Putamen (tissue), 1 donor: ENCODE data around the gene DIPK1B.
"Not testable (repeated sequence)": the region's sequence is repeated elsewhere in the genome, so short reads cannot be mapped to it uniquely, and the experiment has no call there.

Experiments used
- DNase-seq: peaks from one replicate; pipeline ENCODE4 v3.0.0-alpha.2; 2016; ENCODE audit warnings: low spot score

The DIPK1B gene

DNA sequence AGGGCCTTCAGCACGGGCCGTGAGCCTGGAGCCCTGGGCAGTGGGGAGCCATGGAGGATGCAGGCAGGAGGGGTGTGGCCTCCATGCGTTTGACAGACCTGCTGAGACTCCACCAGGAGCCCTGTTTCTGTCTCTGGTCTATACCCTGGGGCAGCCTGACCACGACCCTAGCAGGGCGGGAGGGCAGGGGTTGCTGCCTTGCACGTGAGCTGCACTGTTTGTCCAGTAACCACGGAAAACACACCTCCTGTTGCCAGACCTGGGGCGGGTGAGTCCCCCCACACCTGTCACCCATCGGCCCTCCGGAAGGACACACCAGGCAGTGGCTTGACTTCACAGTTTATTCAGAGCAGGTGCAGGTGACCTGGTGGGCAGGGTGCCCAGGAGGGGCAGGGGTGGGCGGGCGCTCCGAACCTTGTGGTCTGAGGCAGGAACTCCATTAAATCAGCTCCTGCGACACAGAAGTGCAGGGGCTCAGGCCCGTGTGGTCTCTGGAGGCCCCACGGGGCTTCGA, 41.7 kb downstream of the DIPK1B start:
- DNase-seq: no peak

DNA sequence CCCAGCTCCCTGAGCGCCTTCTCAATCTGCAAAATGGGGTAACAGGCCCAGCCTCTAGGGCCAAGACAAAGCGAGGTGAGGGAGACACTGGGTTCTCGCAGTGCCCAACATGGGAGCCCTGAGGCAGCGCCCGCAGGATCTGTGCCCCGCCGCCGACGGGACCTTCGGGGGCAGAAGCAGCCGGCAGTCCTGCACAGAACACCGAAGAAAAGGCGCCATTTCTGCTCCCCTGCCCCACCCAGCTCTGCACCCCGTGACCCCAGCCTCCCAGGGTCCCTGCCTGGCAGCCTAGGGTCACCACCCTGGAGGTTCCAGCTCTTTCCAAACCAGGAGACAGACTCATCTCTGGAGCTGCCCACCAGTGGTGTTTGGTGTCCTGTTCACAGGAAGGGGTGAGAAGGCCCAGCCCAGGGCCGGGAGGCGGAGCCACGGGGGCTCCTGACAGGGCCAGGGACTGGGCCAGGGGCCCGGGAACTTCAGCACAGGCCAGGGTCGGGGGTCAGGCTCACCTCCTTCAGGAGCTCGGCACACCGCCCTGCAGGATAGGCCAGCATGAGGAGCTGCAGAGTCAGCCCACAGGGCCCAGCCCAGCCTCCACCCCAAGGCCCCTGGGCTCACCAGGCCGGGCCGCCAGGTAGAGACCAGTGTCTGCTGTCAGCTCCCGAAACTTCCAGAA, 42.4 kb downstream of the DIPK1B start:
- no peak for DNase-seq

DNA sequence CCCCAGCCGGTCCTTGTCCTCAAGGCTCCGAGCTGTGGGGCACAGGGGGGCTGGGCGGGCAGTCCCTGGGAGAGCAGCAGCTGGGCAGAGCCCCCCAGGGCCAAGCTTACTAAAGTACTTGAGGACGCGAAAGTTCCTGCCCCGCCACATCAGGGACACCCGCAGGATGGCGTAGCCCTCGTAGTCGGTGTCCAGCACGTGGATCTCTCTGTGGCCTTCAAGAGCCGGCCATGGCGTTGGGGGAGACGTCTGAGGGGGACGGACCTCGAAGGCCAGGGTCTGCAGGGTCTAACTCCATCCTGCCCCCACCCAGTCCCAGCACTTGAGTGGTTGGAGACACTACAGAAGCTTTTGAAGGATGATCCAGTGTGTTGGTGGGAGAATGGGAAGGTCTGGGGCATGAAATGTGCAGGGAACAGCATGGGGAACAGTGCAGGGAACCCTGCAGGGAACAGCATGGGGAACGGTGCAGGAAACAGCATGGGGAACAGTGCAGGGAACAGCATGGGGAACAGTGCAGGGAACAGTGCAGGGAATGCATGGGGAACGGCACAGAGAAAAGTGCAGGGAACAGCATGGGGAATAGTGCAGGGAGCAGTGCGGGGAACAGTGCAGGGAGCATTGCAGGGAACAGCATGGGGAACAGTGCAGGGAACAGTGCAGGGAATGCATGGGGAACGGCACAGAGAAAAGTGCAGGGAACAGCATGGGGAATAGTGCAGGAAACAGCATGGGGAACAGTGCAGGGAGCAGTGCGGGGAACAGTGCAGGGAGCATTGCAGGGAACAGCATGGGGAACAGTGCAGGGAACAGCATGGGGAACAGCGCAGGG, 43.1 kb downstream of the DIPK1B start:
- DNase-seq: not testable (repeated sequence)

DNA sequence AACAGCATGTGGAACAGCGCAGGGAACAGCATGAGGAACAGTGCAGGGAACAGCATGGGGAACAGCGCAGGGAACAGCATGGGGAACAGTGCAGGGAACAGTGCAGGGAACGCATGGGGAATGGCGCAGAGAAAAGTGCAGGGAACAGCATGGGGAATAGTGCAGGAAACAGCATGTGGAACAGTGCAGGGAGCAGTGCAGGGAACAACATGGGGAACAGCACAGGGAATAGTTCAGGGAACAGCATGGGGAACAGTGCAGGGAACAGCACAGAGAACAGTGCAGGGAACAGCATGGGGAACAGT, 43.7 kb downstream of the DIPK1B start:
- no peak for DNase-seq

DNA sequence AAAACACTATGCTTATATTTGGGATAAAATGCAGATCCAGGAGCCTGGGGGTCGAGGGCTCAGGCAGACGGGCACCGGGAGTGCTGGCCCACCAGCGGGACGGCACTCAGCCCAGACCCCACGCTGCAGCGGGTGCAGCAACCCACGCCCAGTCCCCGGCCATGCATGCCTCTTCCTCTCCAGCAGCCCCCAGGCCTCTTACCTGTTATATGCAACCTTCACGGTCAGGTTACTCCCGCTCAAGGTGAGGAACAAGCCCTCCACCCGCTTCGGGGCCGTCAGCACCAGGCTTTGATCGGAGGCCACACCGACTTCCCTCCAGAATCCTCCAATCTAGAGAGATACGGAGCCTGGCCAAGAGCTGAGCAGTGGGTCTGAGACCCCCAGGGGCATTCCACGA, 44.5 kb downstream of the DIPK1B start:
- no peak for DNase-seq

DNA sequence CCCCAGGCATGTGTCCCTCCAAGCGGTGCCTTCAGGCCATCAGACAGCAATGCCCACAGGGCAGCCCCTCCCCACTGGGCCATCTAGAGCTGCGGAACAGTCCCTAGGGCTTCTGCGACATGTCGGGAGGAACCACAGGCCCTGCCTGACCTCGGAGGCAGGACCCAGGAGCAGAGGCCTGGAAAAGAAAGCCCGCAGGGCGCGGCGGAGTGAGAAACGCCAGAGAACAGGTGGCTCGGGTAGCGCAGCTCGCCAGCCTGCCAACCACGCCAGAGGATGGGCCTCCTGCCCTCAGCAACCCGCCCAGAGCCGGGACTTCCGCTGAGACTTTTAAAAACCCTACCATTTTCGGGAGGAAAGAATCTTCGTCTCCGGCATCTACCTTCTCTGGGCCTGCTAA, 45.0 kb downstream of the DIPK1B start:
- no peak for DNase-seq

DNA sequence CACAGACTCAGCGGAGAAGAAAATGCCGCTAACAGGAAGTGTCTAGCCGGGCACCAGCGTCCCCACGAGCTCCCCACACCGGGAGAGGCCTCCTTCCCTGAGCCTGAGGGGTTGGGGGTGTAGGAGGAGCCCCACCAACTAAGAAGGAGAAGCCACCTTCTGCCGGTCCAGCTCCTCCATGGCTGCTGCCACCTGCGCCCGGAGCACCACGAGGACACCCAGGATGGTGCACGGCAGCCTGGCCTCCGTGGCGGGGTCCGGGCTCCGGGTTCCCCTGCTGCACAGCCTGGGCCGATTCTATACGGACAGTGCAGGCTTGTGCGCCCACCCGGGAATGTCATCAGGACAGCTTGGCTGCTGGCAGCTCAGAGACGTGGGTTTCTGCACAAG, 45.4 kb downstream of the DIPK1B start:
- DNase-seq: no peak

DNA sequence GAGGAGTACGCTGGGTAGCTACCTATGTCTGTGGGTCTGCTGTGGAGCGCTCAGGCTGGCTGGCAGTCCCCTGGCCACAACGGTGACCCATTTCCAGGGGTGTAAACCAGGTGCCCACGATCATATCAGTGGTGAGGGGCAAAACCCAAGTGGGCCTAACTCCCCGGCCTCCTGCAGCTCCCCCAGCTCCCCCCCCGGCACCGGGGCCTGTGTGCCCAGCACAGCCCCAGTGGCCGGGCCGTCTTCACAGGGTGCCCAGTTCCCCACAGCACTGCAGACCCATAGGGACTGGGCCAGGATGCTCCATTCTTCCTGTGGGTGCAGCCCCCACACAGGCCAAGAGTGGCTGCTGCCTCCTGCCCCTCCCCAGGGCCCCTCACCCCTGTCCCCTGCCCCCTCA, 46.6 kb downstream of the DIPK1B start:
- DNase-seq: no peak

DNA sequence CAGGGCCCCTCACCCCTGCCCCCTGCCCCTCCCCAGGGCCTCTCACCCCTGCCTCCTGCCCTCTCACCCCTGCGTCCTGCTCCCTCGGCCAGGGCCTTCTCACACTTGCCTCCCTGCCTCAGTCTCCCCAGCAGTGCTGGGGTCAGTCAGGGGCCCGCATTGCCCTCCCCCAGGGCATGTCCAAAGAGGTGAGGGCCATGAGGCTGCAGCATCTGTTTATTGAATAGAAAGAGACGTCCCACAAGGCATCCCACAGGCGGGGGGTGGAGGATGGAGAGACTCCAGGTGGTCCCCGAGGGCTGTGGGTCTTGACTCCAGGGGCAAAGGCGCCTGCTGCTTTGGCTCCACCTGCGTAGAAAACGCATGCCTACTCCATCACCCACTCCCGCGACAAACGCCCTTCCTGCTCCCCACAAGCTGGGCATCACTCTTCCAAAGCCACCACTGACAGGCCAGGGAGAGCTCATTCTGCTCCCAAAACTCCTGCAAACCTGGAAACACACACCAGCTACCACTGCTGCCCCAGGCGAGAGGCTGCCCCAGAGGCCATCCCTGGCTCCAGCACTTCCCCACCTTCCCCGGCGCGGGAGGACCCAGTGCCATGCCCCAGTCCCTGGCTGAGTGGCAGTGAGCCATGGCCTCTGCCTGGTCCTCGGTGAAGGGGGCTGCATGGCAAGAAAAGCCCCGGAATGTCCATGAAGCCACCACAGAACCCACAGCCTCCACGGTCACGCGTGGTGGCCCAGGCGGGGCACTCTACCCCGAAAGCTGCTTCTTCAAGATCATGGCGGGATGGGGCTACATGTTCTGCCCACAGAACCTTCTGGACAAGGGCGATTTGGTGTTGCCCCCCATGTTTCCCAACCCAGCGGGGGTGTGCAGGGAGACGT, 47.3 kb downstream of the DIPK1B start:
- no peak for DNase-seq

DNA sequence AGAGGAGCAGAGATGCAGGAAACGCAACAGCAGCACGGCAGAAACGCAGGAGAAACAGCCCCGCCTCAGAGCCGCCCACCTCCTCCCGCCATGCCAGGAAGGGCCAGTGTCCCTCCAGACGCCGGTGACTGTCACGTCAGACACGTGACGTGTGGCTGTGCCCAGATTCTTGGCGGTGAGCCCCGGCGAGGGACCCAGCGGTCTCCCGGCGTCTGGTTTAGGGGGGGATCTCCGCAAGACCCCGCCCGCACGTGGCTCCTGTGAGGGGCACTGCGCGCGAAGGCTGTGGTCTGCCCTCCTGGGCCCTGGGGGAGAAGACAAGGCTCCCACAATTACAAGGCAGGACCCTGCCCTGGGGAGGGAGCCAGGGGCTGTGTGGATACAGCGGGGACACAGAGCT, 48.1 kb downstream of the DIPK1B start:
- DNase-seq: no peak

DNA sequence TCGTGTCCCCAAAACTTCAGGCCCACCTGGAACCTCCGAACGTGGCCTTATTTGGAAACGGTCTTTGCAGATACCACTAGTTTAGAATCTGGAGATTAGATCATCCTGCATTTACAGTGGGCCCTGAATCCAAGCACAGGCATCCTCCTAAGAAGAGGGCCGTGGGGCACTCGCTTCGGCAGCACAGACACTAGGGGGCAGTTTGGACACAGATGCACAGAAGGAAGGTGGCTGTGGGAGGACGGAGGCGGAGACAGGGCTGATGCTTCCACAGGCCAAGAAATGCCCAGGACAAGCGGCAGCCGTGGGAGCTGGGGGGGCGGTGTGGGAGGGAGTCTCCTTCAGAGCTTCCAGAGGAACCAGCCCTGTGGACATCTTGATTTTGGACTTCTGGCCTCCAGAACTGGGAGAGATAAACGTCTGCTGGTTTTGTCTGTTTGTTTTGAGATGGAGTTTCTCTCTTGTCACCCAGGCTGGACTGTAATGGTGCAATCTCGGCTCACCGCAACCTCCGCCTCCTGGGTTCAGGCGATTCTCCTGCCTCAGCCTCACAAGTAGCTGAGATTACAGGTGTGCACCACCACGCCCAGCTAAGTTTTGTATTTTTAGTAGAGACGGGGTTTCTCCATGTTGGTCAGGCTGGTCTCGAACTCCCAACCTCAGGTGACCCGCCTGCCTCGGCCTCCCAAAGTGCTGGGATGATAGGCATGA, 48.6 kb downstream of the DIPK1B start:
- peak; percentile 33 for DNase-seq

DNA sequence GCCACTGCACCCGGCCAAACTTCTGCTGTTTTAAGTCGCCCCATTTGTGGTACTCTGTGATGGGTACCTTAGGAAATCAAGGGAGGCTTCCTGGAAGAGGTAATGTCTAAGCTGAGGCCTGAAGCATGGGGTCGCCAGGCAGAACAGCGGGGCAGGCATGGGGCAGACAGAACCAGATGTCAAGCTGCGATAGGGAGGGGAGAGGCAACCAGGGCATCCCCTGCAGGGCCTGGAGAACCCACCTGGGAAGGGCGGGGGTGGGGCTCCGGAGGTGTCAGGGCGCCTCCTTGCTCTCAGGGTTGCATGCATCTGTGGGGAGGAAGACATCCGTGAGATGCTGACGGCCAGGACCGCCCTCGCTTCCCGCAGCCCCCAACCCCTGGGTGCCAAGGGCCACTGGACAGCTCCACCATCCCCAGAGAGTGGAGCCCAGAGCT, 49.2 kb downstream of the DIPK1B start:
- DNase-seq: no peak

DNA sequence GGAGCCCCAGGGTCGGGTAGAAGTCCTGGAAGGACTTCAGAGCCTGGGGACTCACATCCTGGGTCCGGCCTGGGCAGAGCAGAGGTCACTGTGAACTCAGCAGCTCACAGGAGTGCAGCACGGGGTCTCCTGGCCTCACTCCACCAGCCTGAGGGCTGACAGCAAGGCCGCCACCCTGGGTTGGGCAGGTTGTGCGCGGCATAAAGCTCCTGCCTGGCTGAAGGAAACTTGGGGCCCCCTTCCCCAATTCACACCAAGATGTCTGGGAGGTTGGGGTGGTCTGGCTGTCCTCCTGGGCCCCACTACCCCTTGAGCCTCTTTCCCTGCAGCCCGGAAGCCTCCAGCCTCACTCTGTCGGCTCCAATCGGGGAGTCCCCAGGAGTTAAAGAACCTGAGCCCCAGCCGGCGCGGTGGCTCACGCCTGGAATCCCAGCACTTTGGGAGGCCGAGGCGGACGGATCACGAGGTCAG, 49.9 kb downstream of the DIPK1B start:
- DNase-seq: no peak

DNA sequence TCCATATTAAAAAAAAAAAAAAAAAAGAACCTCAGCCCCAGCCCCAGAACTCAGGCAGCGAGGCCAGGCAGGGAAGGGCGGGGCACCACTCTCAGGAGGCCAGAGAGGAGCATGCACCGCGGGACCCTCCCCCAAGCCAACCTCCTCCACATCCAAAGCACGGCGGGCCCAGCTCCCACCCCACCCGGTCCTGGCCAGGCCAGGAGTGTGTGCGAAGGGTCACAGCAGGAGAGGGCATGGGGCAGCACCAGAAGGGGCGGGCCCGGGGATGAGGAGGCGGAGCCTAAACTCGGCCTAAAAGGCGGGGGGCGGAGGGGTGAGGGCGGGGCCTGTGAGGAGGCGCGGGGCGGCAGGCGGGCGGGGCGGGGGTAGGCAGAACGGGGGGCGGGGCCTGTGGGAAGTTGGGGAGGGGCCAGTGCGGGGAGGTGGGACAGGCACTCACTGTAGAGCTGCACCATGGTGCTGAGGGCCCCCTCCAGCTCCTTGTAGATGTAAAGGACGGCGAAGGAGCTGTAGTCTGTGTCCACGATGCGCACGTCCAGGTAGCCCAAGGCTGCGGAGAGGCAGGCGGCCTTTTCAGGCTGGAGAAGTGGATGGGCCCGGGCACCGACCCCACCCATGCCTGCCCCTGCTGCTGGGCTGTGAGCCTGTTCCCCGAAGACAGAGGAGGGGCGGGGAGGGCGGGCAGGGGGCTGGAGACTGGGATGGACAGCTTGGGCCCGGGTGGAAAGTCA, 50.7 kb downstream of the DIPK1B start:
- no peak for DNase-seq

DNA sequence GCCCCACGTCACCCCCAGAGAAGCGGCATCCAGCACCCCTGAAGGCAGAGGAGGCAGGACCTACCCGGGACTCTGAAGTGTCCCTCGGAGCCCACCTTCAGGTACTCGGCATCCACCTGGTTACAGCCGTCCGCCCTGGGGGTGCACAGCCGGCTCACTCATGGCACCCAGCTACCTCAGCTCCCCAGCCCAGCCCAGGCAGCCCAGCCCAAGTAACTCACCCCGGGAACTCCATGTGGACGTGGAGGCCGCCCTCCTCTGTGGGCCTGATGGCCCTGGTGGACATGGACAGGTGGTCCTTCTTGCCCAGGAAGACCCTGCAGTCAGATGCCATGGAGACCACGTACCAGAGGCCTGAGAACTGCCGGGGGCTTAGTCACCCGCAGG, 51.3 kb downstream of the DIPK1B start:
- no peak for DNase-seq

DNA sequence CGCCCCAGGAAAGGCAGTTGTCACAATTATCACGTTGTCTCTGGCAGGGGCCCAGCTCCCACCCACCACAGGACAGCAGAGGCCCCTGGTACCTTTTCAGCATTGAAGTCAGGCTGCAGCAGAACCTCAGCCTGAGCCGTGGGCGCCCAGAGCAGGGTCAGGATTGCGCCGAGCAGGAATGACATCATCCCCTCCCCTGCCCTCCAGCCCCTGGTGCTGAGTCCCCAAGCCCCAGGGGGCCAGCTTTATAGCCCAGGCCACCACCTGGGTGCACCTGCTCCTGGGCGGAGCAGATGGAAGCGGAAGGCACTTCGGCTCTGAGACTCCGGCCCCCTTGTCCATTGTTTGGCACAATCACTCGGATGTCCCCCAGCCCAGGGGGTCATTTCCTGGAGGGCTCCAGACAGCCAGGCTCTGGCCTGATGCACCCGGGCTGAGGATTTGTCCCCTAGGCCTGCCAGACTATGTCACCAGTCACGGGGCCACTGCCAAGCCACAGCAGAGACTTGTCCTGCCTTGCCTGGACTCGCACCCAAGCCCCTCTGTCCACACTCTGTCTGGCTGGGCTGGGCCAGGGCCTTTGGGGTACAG, 52.0 kb downstream of the DIPK1B start, which contains the start of gene LCN15:
Gene LCN15, minus strand, starts transcription at position 218 of the 591 bp plus-strand sequence. Its CDS starts 30 bp downstream, at position 188.
- no peak for DNase-seq

DNA sequence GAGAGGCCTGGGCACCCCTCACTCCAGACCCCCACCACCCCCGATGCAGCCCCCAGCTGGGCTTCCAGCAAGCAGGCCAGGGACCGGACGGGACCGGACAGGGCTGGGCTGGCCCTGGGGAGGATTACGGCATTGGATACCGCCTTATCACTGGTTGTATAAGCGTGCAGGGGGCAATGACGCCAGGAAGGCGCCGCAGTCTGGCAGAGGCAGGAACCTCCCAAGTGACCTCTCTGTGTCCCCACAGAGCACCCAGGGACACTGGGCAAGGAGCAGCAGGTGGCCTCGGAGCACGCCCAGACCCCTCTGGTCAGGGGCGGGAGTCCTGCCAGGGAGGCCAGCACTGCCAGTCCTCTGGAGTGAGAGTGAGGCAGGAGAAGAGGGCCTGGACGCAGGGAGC, 52.7 kb downstream of the DIPK1B start:
- DNase-seq: no peak

DNA sequence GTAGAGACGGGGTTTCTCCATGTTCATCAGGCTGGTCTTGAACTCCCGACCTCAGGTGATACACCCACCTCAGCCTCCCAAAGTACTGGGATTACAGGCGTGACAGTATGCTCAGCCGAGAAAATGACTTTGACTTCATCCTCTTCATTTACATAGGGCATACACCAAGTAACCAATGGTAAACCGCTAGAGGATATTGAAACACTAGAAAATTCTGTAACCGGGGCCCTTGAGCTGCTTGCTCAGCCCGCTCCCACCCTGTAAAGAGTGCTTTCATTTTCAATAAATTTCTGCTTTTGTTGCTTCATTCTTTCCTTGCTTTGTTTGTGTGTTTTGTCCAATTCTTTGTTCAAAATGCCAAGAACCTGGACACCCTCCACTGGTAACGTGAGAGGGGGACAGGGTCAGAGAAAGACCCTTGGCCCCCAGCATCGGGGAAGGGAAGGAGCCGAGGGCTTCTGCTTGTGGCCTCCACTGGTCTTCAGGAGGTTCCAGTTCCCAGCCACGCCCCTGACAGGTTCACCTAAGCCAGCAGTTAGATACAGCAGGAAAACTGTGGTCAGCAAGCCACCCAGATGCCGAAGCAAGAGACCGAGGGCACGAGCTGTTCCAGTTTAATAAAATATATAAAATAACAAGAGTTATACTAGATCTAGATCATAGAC, 53.5 kb downstream of the DIPK1B start:
- DNase-seq: not testable (repeated sequence)

DNA sequence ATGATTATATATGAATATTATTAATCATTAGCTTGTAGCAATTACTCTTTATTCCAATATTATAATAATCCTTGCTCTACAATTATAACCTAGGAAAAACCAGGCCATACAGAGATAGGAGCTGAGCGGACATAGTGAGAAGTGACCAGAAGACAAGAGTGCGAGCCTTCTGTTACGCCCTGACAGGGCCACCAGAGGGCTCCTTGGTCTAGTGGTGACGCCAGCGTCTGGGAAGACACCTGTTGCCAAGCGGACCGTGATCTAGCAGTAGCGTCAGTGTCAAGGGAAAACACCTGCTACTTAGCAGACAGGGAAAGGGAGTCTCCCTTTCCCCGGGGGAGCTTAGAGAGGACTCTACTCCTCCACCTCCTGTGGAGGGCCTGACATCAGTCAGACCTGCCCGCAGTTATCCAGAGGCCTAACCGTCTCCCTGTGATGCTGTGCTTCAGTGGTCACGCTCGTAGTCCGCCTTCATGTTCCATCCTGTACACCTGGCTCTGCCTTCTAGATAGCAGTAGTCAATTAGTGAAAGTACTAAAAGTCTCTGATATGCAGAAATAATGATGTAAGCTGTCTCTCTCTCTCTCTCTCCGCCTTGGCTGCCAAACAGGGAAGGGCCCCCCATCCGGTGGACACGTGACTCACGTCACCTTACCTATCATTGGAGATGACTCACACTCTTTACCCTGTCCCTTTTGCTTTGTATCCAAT, 54.2 kb downstream of the DIPK1B start:
- DNase-seq: not testable (repeated sequence)
